ENCODE measurements around the gene STT3B. TPM values are rescaled to one million over a fixed set of nuclear protein-coding genes. Genes with fewer than 3 reads are reported as not detected.

The STT3B gene
- total and polyA plus RNA-seq, 2 of the 13 experiments (the other 11 are each of a cell fraction or from before 2014, with no cell fraction given): 85.0 to 205 TPM

GRCh38 chr3:31592764-31593163 lies 60.0 kb downstream of the STT3B start (continued):
- TF ChIP-seq ZBTB39 (CRISPR knock-in tag; IDR thresholded peaks at IDR 0.05) (no peak), ZNF800 (CRISPR knock-in tag; IDR thresholded peaks at IDR 0.05) (no peak), NFRKB (IDR thresholded peaks at IDR 0.05) (no peak), POLR2A (IDR thresholded peaks at IDR 0.05; ENCODE audit: insufficient read depth in 1 of 2, low read depth in 2 of 2, low read length in 2 of 2) (no peak), ZNF746 (CRISPR knock-in tag; IDR thresholded peaks at IDR 0.05) (no peak), ZMAT5 (CRISPR knock-in tag; IDR thresholded peaks at IDR 0.05; ENCODE audit: borderline replicate concordance, low read depth) (no peak), ZNF275 (CRISPR knock-in tag; IDR thresholded peaks at IDR 0.05; ENCODE audit: borderline replicate concordance) (no peak), ZNF367 (CRISPR knock-in tag; IDR thresholded peaks at IDR 0.05; ENCODE audit: borderline replicate concordance) (peak; percentile 93), ZNF776 (CRISPR knock-in tag; IDR thresholded peaks at IDR 0.05) (no peak), ZNF768 (CRISPR knock-in tag; IDR thresholded peaks at IDR 0.05) (no peak), ZNF644 (CRISPR knock-in tag; IDR thresholded peaks at IDR 0.05; ENCODE audit: low read depth) (0 out of 2 replicates have a peak, but pooled peaks have one; percentile 45), PHF21A (CRISPR knock-in tag; IDR thresholded peaks at IDR 0.05) (no peak), NFKB2 (CRISPR knock-in tag; IDR thresholded peaks at IDR 0.05; ENCODE audit: borderline replicate concordance) (no peak), ZBTB43 (CRISPR knock-in tag; conservative IDR thresholded peaks at IDR 0.05) (no peak), ZNF503 (CRISPR knock-in tag; IDR thresholded peaks at IDR 0.05) (no peak), TFDP2 (CRISPR knock-in tag; IDR thresholded peaks at IDR 0.05) (no peak), ZMYM4 (CRISPR knock-in tag; IDR thresholded peaks at IDR 0.05) (peak; percentile 93), KDM6A (CRISPR knock-in tag; IDR thresholded peaks at IDR 0.05; ENCODE audit: low read depth) (0 out of 2 replicates have a peak, but pooled peaks have one; percentile 18), ARNT (IDR thresholded peaks at IDR 0.05) (no peak), ZNF83 (CRISPR knock-in tag; IDR thresholded peaks at IDR 0.05; ENCODE audit: borderline replicate concordance) (no peak), SKI (IDR thresholded peaks at IDR 0.05; ENCODE audit: partially characterized antibody) (peak; percentile 16)
